ENCODE results near the gene ANO10. TPM values are rescaled to one million over a fixed set of nuclear protein-coding genes. Genes with fewer than 3 reads are reported as not detected.

Gene ANO10
- polyA plus RNA-seq, 1 donor from 2014 or later, result 11.1 TPM

DNA sequence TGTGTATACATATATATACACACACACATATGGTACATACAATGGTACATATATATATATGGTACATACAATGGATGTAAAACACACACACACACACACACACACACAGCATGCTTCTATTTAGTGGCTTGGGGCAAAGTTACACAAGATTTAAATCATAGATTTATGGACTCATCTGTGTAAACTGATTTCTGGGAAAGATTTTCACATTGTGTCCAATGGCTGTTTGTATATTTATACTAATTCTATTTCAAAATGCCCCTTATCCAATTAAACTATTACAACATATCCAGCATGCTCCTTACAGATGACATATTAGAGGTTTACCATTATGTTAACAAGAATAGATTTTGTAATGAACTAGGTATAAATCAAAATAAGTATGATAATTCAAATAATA is 94.9 kb downstream of the ANO10 start:
- no peak overlapping the region for H3K4me2 ChIP-seq (ENCODE audit: low read length)
- no peak overlapping the region for H3K27ac ChIP-seq (ENCODE audit: low read length)
- TF ChIP-seq EZH2 (IDR thresholded peaks at IDR 0.05; ENCODE audit: borderline replicate concordance, insufficient read depth, low read length, poor library complexity, severe bottlenecking), result no peak
- TF ChIP-seq SMC3 (conservative IDR thresholded peaks at IDR 0.05; ENCODE audit: poor library complexity), result no peak
- no peak for TF ChIP-seq EP300 (conservative IDR thresholded peaks at IDR 0.05; ENCODE audit: poor library complexity, severe bottlenecking)
- TF ChIP-seq TAF1 (IDR thresholded peaks at IDR 0.05; ENCODE audit: low read depth), result no peak
- no peak for TF ChIP-seq POLR2AphosphoS5 (IDR thresholded peaks at IDR 0.05)
- TF ChIP-seq RAD21 (conservative IDR thresholded peaks at IDR 0.05), result no peak
- TF ChIP-seq, protein P1, sequence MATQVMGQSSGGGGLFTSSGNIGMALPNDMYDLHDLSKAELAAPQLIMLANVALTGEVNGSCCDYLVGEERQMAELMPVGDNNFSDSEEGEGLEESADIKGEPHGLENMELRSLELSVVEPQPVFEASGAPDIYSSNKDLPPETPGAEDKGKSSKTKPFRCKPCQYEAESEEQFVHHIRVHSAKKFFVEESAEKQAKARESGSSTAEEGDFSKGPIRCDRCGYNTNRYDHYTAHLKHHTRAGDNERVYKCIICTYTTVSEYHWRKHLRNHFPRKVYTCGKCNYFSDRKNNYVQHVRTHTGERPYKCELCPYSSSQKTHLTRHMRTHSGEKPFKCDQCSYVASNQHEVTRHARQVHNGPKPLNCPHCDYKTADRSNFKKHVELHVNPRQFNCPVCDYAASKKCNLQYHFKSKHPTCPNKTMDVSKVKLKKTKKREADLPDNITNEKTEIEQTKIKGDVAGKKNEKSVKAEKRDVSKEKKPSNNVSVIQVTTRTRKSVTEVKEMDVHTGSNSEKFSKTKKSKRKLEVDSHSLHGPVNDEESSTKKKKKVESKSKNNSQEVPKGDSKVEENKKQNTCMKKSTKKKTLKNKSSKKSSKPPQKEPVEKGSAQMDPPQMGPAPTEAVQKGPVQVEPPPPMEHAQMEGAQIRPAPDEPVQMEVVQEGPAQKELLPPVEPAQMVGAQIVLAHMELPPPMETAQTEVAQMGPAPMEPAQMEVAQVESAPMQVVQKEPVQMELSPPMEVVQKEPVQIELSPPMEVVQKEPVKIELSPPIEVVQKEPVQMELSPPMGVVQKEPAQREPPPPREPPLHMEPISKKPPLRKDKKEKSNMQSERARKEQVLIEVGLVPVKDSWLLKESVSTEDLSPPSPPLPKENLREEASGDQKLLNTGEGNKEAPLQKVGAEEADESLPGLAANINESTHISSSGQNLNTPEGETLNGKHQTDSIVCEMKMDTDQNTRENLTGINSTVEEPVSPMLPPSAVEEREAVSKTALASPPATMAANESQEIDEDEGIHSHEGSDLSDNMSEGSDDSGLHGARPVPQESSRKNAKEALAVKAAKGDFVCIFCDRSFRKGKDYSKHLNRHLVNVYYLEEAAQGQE (IDR thresholded peaks at IDR 0.05; ENCODE audit: borderline replicate concordance), result no peak
- TF ChIP-seq MXI1 (conservative IDR thresholded peaks at IDR 0.05; ENCODE audit: poor library complexity, severe bottlenecking), result no peak
- TF ChIP-seq, protein P2, sequence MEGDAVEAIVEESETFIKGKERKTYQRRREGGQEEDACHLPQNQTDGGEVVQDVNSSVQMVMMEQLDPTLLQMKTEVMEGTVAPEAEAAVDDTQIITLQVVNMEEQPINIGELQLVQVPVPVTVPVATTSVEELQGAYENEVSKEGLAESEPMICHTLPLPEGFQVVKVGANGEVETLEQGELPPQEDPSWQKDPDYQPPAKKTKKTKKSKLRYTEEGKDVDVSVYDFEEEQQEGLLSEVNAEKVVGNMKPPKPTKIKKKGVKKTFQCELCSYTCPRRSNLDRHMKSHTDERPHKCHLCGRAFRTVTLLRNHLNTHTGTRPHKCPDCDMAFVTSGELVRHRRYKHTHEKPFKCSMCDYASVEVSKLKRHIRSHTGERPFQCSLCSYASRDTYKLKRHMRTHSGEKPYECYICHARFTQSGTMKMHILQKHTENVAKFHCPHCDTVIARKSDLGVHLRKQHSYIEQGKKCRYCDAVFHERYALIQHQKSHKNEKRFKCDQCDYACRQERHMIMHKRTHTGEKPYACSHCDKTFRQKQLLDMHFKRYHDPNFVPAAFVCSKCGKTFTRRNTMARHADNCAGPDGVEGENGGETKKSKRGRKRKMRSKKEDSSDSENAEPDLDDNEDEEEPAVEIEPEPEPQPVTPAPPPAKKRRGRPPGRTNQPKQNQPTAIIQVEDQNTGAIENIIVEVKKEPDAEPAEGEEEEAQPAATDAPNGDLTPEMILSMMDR (IDR thresholded peaks at IDR 0.05; ENCODE audit: poor library complexity, severe bottlenecking), result no peak
- H3F3A ChIP-seq (ENCODE audit: insufficient read depth, low read length, poor library complexity, severe bottlenecking), result no peaks in the 10 kb centered on the region
- H3K9me2 ChIP-seq (ENCODE audit: insufficient read depth, low read length), result no peaks in the 10 kb centered on the region
- no peaks in the 10 kb centered on the region for H3K9me3 ChIP-seq (ENCODE audit: low read length)
- H3K4me3 ChIP-seq (ENCODE audit: low read length), result no peak overlapping the region
- peaks cover 4% of the 10 kb centered on the region for H3K36me3 ChIP-seq (ENCODE audit: insufficient read depth, low read length)
- no peaks in the 10 kb centered on the region for H3K79me2 ChIP-seq (replicated peaks; ENCODE audit: insufficient read depth, low read length)
- no peak overlapping the region for H2AFZ ChIP-seq (ENCODE audit: low read depth, low read length)
- no peak overlapping the region for H3K9ac ChIP-seq (ENCODE audit: low read length)
- H3K27me3 ChIP-seq (ENCODE audit: insufficient read depth, low read depth, low read length), result no peaks in the 10 kb centered on the region
- no peaks in the 10 kb centered on the region for H4K20me1 ChIP-seq (ENCODE audit: insufficient read depth)

DNA sequence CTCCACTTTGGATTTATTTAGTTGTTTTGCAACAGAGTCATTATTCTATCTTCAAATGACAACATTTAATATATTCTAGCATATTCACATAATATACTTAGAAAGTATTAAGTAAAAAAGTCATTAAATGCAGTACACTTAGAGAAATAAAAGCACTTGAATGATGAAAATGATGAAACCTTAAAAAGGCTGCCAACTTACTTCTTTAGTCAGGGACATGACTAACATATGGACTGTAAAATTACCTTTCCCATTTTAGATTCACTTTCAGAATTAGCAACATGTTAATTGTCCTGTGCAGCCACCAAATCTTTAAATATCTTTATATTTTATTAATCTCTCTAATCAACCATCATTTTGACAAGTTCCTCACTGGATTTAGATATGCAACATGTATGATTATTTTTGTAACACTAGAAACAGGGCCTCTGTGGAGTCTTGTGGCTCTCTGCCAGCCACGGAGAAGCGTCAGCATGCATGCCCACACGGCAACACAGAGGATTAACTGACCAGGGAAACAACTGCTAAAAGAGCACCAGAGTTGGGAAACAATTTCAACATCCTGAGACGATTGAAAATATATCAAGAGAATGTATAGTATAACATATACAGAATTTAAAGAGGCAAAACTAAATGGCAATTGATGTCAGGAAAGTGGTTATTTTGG is 95.7 kb downstream of the ANO10 start:
- Histone ChIP-seq H3K27ac (ENCODE audit: low read length) (no peak overlapping the region), H3K9me3 (ENCODE audit: low read length) (no peaks in the 10 kb centered on the region), H3K4me3 (ENCODE audit: low read length) (no peak overlapping the region)

More for the DNA sequence above, 95.7 kb downstream of the ANO10 start:
- H3K9ac ChIP-seq (ENCODE audit: low read length), result no peak overlapping the region
- no peak overlapping the region for H3K4me2 ChIP-seq (ENCODE audit: low read length)
- H4K20me1 ChIP-seq (ENCODE audit: insufficient read depth), result no peaks in the 10 kb centered on the region
- peaks cover 4% of the 10 kb centered on the region for H3K36me3 ChIP-seq (ENCODE audit: insufficient read depth, low read length)
- TF ChIP-seq EZH2 (IDR thresholded peaks at IDR 0.05; ENCODE audit: borderline replicate concordance, insufficient read depth, low read length, poor library complexity, severe bottlenecking) (no peak), POLR2AphosphoS5 (IDR thresholded peaks at IDR 0.05) (no peak), RAD21 (conservative IDR thresholded peaks at IDR 0.05) (no peak), MXI1 (conservative IDR thresholded peaks at IDR 0.05; ENCODE audit: poor library complexity, severe bottlenecking) (no peak), EP300 (conservative IDR thresholded peaks at IDR 0.05; ENCODE audit: poor library complexity, severe bottlenecking) (no peak), TAF1 (IDR thresholded peaks at IDR 0.05; ENCODE audit: low read depth) (no peak), SMC3 (conservative IDR thresholded peaks at IDR 0.05; ENCODE audit: poor library complexity) (no peak)
- TF ChIP-seq, protein P2 (IDR thresholded peaks at IDR 0.05; ENCODE audit: poor library complexity, severe bottlenecking), result no peak
- TF ChIP-seq, protein P1 (IDR thresholded peaks at IDR 0.05; ENCODE audit: borderline replicate concordance), result no peak
- no peaks in the 10 kb centered on the region for H3F3A ChIP-seq (ENCODE audit: insufficient read depth, low read length, poor library complexity, severe bottlenecking)
- no peaks in the 10 kb centered on the region for H3K27me3 ChIP-seq (ENCODE audit: insufficient read depth, low read depth, low read length)
- H2AFZ ChIP-seq (ENCODE audit: low read depth, low read length), result no peak overlapping the region
- H3K9me2 ChIP-seq (ENCODE audit: insufficient read depth, low read length), result no peaks in the 10 kb centered on the region
- H3K79me2 ChIP-seq (replicated peaks; ENCODE audit: insufficient read depth, low read length), result no peaks in the 10 kb centered on the region

All from neural cell (in vitro differentiated cells).